GM19324 (cell line): ENCODE data around the gene BROX.
"Not testable (repeated sequence)": the region's sequence is repeated elsewhere in the genome, so short reads cannot be mapped to it uniquely, and the experiment has no call there.

Experiments
- ATAC-seq: cut with Tn5 transposase; IDR thresholded peaks from one replicate; pipeline ENCODE4 v1.9.1; 2021; ENCODE audit warnings: mild to moderate bottlenecking, moderate library complexity; ENCODE audit not compliant: unreplicated experiment, low FRiP score

BROX gene

DNA sequence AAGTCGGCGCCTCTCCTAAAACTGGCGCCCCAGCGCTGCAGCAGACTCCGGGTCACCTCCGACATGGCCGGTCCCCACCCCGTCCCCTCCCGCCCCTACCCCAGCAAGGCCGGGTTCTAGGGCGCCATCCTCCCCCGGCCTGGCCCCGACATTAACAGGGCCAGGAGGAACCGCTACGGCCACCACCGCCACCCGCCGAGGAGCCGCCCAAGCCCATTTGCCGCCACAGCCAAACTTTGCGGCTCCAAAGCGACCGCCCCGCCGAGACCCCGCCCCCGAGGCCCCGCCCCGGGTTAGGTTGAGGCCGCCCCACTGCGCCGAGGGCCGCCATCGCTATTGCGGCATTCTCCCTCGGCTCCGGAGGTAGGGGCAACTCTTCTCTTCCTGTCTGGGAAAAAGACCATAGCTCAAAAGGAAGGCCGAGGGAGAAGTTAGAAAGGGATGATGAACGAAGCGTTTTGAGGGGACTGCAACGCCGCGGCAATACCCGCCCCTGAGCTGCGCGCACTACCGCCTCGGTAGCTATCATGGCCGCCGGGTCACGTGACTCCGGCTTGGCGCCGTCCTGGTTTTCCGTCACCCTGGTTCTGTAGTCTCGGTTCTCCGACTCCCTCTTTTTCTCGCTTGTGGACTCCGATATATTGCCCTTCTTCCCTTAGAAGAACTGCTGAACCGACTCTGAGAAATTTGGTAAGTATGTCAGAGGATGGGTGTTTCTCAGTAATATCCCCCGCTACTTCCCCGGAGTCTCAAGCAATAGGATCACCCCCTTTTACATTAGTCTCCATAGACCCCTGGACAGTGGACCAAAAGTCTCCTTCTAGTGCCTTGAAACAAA lies at the start of gene BROX, which contains the start of gene AIDA:
BROX (plus strand) TSS at position 312 of the 838 bp plus-strand sequence. CDS start 3,136 bp downstream, outside the sequence.
AIDA (minus strand) TSS at position 239 of the 838 bp plus-strand sequence; CDS start at position 65, 174 bp downstream.
- ATAC-seq, result peak; percentile 84

GRCh38 chr1:222663431-222663934 lies 48.9 kb upstream of the BROX start:
- no peak for ATAC-seq

GRCh38 chr1:222665964-222666363 lies 46.4 kb upstream of the BROX start:
- ATAC-seq, result no peak

- ATAC-seq, result not testable (repeated sequence)
These were observed 44.2 kb upstream of the BROX start for GRCh38 chr1:222668184-222668583.

DNA sequence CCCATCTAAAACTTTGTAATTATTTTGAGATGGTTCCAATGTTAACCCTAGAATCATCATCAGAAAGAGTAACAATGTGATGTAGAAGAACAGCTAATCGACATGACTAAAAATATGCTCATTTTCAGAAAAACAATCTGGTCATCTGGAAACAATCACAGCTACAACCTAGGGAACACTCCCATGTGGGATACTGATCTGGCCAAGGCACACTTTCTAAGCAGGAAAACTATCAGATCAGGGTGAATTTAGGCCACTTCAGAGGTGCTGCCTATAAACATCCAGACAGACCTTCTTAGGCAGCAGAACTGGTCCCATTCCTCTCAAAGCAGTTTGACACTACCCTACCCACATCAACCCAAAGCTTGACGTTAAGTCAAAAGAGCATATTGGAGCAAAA lies 43.3 kb upstream of the BROX start:
- ATAC-seq, result not testable (repeated sequence)

DNA sequence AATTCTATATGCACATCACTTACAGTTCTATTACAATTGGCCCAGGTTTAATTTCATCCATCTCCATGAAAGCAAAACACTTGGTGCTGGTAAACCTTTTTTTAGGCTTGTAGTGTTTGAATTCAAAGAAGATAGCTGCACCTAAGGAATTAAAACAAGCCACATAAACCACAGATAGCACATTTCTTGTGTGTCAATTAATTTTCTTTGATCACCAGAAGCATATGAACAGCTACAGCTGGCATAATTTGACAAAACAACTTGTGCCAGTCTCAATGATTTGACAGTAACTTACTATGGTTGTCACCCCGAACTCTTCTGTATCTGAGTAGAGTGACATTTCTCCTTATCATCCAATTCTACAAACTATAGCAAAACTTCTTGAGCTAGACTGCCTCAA lies 42.3 kb upstream of the BROX start:
- no peak for ATAC-seq

- no peak for ATAC-seq
These were observed 32.3 kb upstream of the BROX start for GRCh38 chr1:222680080-222680479.

DNA sequence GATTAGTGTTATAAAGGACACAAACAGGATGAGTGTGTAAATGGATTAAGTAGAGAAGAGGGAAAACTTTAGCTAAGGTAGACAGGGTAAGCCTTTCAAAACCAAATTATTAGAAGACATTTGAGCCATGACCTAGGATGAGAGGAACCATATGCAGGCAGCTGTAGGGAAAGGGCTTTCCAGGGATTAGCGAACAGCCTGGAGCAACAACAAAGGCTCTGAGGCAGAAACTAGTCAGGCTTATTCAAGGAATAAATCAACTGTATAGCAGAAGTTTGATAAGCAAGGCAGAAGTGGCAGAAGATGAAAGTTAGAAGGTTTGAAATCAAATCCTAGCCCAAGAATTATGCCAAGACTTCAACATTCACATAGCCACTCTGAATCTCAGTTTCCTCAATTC lies 21.3 kb upstream of the BROX start:
- ATAC-seq, result no peak

- ATAC-seq, result no peak
These were observed 17.4 kb upstream of the BROX start for GRCh38 chr1:222694927-222695326.

DNA sequence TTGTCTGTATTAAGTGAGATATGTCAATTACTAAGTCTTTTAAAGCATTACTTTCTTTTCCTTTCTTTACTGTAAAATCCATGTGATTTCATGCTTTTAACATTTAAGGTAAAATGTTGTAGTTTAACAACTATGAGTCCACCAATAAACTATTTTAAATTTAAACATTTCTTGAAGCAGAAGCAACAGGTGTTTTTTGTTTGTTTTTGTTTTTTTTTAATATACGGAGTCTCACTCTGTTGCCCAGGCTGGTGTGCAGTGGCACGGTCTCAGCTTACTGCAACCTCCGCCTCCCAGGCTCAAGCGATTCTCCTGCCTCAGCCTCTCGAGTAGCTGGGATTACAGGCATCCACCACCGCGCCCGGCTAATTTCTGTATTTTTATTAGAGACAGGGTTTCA lies 15.6 kb upstream of the BROX start:
- ATAC-seq, result no peak

DNA sequence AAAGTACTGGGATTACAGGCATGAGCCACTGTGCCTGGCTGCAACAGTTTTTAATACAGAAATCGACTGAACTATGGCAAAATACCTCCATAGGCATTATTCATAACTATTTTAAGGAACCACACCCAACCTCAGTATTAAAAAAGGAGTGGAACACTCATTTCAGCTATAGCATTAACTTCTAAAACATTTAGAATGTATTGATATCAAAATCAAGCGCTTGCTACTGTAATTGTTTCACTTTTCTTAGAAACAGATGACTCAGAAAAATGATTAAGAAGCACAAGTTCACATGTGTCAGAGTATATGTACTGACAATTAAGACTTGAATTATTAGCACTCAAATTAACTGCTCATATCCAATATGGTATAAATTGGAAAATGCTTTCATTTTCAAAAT lies 15.2 kb upstream of the BROX start:
- no peak for ATAC-seq

DNA sequence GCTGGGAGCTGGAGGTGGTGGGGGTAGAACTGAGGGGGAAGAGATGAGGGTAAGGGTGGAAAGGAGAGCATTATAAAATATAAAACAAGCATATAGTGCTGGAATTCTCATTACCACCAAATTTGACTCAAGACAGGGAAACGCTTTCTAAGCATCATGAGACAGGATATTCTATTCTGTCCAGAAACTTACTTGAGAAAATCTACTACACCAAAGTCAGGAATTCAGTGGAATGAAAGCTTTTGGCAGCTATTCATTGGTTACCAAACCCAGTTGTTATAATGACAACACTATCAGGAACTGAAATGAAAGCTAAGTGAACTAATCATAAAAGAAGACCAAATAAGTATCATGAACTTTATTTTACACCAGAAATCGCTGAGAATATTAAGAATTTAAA lies 14.5 kb upstream of the BROX start:
- ATAC-seq, result no peak

GRCh38 chr1:222702210-222702609 lies 10.2 kb upstream of the BROX start:
- no peak for ATAC-seq

DNA sequence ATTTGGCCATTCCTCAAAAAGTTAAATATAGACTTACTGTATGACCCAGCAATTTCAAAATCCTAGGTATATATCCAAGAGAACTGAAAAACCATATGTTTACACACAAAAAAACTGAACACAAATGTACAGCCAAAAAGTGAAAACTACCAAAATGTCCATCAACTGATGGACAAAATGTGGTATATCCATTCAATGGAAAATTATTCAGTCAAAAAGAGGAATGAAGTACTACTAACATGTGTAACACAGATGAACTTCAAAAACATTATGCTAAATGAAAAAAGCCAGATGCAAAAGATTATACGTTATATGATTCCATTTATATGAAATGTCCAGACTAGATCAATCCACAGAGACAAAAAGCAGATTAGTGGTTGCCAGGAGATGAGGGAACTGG lies 8.1 kb upstream of the BROX start:
- ATAC-seq, result no peak

- no peak for ATAC-seq
These were observed 5.5 kb upstream of the BROX start for GRCh38 chr1:222706815-222707214.

DNA sequence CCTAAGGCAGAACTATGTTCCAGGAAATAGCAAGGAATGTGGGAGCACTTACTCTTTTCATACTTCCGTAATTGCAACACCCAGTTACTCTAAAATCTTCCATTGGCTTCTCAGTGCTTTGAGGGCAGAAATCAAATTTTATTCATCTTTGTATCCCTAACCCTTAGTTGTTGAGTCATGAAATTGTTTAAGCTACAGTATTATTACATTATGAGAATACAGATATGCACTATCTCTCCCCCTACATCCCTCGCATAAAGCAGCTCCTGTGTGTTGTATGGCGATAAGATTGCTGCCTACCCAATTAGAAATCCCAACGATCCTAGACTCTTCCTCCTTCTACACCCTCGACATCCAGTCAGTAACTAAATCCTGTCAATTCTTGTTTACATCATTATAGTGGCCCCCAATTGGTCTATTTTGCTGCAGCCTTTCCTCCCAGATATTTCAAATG lies 2.6 kb upstream of the BROX start:
- ATAC-seq, result no peak

DNA sequence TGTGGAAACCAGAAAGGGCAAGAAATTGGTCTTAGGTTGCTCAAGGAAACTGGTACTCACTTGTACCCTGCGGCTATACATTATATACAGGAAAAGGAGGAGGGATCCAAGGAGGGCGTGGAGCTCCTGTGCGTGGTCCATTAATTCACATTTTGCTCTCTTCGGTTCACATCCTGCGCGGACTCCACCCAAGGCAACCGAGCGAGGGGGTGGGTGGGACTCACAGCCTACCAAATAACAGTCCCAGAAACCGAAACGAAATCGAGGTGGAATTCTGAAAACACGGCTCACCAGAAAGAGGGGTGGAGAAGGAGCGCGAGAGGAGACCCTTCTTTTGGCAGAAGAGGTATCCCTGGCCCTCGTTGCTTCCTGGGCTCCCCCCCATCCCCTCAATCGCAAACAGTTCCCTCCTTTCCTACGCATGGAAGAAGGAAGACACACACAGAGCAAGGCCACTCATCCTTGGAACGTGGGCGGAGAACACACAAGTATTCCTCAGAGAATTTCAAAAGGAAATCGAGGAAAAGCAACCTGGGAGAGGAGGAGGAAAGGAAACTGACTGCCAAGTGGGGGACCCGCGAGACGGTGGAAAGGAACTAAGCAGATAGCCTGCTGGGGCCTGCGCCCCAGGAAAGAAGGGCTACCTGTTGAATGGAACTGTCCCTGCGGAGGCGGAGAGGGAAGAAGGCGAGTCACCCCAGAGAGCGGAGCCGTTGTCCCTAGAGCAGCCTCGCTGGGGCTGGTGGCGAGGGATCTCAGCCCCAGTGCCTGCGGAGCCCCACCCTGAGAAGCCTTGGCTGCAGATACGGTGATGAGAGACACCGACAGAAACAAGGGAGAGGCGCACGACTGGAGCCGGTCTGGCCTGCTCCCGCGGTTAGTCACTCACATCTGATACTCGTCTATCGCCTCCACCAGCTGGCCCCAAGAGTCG lies 778 bp upstream of the BROX start:
- ATAC-seq, result peak; percentile 32

DNA sequence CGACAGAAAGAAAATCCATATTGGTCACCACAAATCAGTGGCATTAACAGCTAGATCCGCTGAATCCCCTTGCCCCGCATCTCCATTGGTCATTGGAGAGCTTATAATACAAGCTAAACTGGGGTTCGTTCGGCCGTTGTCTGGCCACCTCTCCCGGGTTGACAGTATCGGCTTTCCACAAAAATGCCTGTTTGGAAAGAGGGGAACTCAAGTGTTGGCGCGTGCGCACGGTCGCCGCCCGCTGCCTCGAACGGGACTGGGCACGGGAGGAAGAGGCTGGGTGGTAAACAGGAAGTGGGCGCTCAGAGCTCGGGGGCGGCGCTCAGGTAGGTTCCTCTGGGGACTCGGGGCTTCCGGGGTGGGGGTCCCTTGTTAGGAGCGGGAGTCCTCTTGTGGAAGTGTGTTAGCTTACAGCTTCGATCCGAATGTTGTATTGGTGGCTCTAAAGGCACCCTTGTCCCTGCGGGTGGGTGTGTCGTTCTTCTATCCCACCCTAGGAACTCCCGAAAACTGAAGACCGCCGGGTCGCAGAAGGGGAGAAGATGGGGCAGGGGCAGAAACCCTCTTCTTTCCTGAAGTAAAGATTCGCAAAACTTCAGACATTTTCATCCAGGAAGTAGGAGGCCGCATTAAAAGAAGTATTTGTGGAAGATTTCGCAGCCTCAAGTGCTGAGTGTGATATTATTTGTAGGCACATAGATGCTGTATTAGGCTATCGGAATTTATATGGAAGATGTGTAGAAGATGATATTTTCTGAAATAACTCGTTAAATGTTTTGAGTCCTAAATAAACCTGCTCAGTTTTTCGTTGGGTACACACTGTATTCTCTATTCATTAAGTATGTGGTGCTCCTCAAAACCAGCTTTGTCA lies 962 bp downstream of the BROX start:
- peak; percentile 79 for ATAC-seq

- no peak for ATAC-seq
These were observed 4.0 kb downstream of the BROX start for GRCh38 chr1:222716393-222716792.

DNA sequence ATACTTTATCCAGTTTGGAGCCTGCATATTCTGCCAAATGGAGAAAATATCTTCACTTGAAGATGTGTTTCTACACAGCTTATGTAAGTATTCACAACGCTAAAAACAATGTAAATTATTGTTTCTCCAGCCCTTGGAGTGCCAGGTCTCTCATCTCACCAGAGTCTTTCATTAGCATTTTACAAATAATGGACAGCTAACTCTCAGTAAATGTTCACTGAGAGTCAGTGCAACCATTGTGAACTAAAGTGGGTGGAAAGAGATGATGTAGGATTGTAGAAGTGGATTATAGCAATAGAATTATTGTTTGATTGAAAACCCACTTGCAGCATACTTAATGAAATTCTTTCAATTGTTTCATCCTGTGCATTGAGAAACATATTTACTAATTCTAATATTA lies 16.4 kb downstream of the BROX start:
- no peak for ATAC-seq
